SK-N-SH (cell line): ENCODE results near the gene RASGRP2. TPM values are rescaled to one million over a fixed set of nuclear protein-coding genes. Genes with fewer than 3 reads are reported as not detected.

ENCODE experiments used
- CTCF ChIA-PET: fragments of 300-600, 350-600 bp; formaldehyde crosslinking; extraction: SDS; loops from one replicate; lab custom pipeline; 2021; lab: Yijun Ruan, JAX
- POLR2A ChIA-PET: fragments of 350-600 bp; sonication (Branson Sonifier 250); formaldehyde crosslinking; extraction: SDS; loops from one replicate; lab custom pipeline; 2020; ENCODE audit warnings: antibody characterized with exemption, inconsistent platforms; lab: Yijun Ruan, JAX
- DNase-seq: peaks from one replicate; pipeline ENCODE4 v3.0.0; 2012
- H2AFZ ChIP-seq: fragments of 200-600 bp; sonication (generic); 2 replicates; pipeline ENCODE4 v1.8.1; 2016; ENCODE audit warnings: antibody characterized with exemption, mild to moderate bottlenecking, low read depth
- H3F3A ChIP-seq: fragments of 200-600 bp; sonication (generic); replicated peaks from 2 replicates; pipeline ENCODE3; 2016; ENCODE audit warnings: antibody characterized with exemption, mild to moderate bottlenecking; ENCODE audit not compliant: insufficient read depth
- H3K27ac ChIP-seq, 2 experiments: fragments of 200-500 bp in 1 of 2; fragments of 200-600 bp in 1 of 2; sonication (Bioruptor generic) in 1 of 2; sonication (generic), shearing (Covaris generic) in 1 of 2; 2 replicates each; pipeline versions ENCODE4 v1.5.1 to v1.6.1; 2014 to 2016; ENCODE audit warnings: low read depth in 2 of 2, inconsistent platforms in 1 of 2, low read length in 1 of 2, mild to moderate bottlenecking in 1 of 2, mixed read lengths in 1 of 2
- H3K27me3 ChIP-seq: fragments of 200-600 bp; sonication (generic), shearing (Covaris generic); 2 replicates; pipeline ENCODE4 v1.6.1; 2016; ENCODE audit warnings: mixed run types; ENCODE audit not compliant: insufficient read depth
- H3K36me3 ChIP-seq, 2 experiments: fragments of 200-500 bp in 1 of 2; fragments of 200-600 bp in 1 of 2; sonication (Bioruptor generic) in 1 of 2; sonication (generic) in 1 of 2; replicated peaks in 1 of 2; 2 replicates each; pipeline versions ENCODE3 to v1.5.1; 2014 to 2016; ENCODE audit warnings: low read length in 1 of 2, mild to moderate bottlenecking in 1 of 2; ENCODE audit not compliant: insufficient read depth in 2 of 2, control insufficient read depth in 1 of 2
- H3K4me1 ChIP-seq, 2 experiments: fragments of 200-500 bp in 1 of 2; fragments of 200-600 bp in 1 of 2; sonication (Bioruptor generic) in 1 of 2; sonication (generic), shearing (Covaris generic) in 1 of 2; 2 replicates each; pipeline versions ENCODE4 v1.5.1 to v1.6.1; 2014 to 2016; ENCODE audit warnings: low read depth in 1 of 2, low read length in 1 of 2, mixed run types in 1 of 2; ENCODE audit not compliant: insufficient read depth in 2 of 2, control insufficient read depth in 1 of 2
- H3K4me2 ChIP-seq: fragments of 200-600 bp; sonication (generic), shearing (Covaris generic); 2 replicates; pipeline ENCODE4 v1.6.1; 2017; ENCODE audit warnings: mixed run types
- H3K4me3 ChIP-seq, 2 experiments: fragments of 200-500 bp in 1 of 2; fragments of 200-600 bp in 1 of 2; sonication (Bioruptor generic) in 1 of 2; sonication (generic), shearing (Covaris generic) in 1 of 2; 2 replicates each; pipeline versions ENCODE4 v1.5.1 to v1.8.1; 2014 to 2016; ENCODE audit warnings: low read depth in 2 of 2, inconsistent platforms in 1 of 2, low read length in 1 of 2, mild to moderate bottlenecking in 1 of 2, mixed read lengths in 1 of 2, moderate library complexity in 1 of 2
- H3K79me2 ChIP-seq: fragments of 200-600 bp; sonication (generic); 2 replicates; pipeline ENCODE4 v1.8.1; 2017; ENCODE audit warnings: mild to moderate bottlenecking; ENCODE audit not compliant: insufficient read depth
- H3K9ac ChIP-seq: fragments of 200-600 bp; sonication (generic); 2 replicates; pipeline ENCODE4 v1.6.1; 2017; ENCODE audit warnings: mixed run types
- H3K9me2 ChIP-seq: fragments of 200-600 bp; sonication (generic); 2 replicates; pipeline ENCODE4 v1.6.1; 2017; ENCODE audit warnings: mixed run types
- H3K9me3 ChIP-seq: fragments of 200-600 bp; sonication (generic); 2 replicates; pipeline ENCODE4 v1.6.1; 2017; ENCODE audit warnings: mixed run types, mild to moderate bottlenecking, moderate library complexity
- H4K20me1 ChIP-seq: fragments of 200-600 bp; sonication (generic); 2 replicates; pipeline ENCODE4 v1.6.1; 2017; ENCODE audit warnings: mild to moderate bottlenecking, mixed run types; ENCODE audit not compliant: insufficient read depth
- ELF1 ChIP-seq: IDR thresholded peaks from 2 replicates; pipeline ENCODE4 v1.4.0; 2012
- EZH2phosphoT487 ChIP-seq: fragments of 200-600 bp; sonication (generic); IDR thresholded peaks from 2 replicates; pipeline ENCODE4 v1.6.1; 2017; ENCODE audit warnings: low read depth, mixed run types, mild to moderate bottlenecking, antibody characterized with exemption, moderate library complexity, borderline replicate concordance
- FOSL2 ChIP-seq: IDR thresholded peaks from 2 replicates; pipeline ENCODE4 v1.4.0; 2012; ENCODE audit warnings: low read depth, mild to moderate bottlenecking, moderate library complexity, borderline replicate concordance
- FOXM1 ChIP-seq: IDR thresholded peaks from 2 replicates; pipeline ENCODE4 v1.4.0; 2012; ENCODE audit warnings: low read depth, mild to moderate bottlenecking
- NFIC ChIP-seq: IDR thresholded peaks from 2 replicates; pipeline ENCODE4 v1.4.0; 2012; ENCODE audit warnings: borderline replicate concordance
- RAD21 ChIP-seq: IDR thresholded peaks from 2 replicates; pipeline ENCODE4 v1.6.1; 2012; ENCODE audit warnings: mild to moderate bottlenecking, low read length
- RFX5 ChIP-seq: IDR thresholded peaks from 2 replicates; pipeline ENCODE4 v1.6.1; 2012; ENCODE audit warnings: mild to moderate bottlenecking, improper control_type of control experiment, low read length
- TAF1 ChIP-seq: IDR thresholded peaks from 2 replicates; pipeline ENCODE4 v1.6.1; 2012; ENCODE audit warnings: low read depth, mild to moderate bottlenecking, low read length, moderate library complexity, borderline replicate concordance
- TCF12 ChIP-seq: IDR thresholded peaks from 2 replicates; pipeline ENCODE4 v1.4.0; 2012
- WGBS: methylation state at CpG from one replicate; pipeline ENCODE4 v1.1.6; 2017; ENCODE audit warnings: low lambda C conversion rate; 5-methylcytosine and 5-hydroxymethylcytosine counted together
- polyA plus RNA-seq, 3 experiments: library from polyadenylated mRNA; depleted of rRNA; stranded (reverse); fragments of >200 nt; gene quantifications; 2 replicates each; pipeline ENCODE4 v1.2.3, GENCODE V29; 2012
- TF ChIP-seq, protein P1 (sequence below): fragments of 150-350 bp; IDR thresholded peaks from 2 replicates; pipeline ENCODE4 v1.6.1; 2017; ENCODE audit warnings: antibody characterized with exemption, low read length, low read depth, borderline replicate concordance
- TF ChIP-seq, protein P2 (sequence below): IDR thresholded peaks from 2 replicates; pipeline ENCODE4 v1.6.1; 2012; ENCODE audit warnings: mild to moderate bottlenecking, low read depth, low read length, moderate library complexity

RASGRP2 gene
- polyA plus RNA-seq, 1 of the 3 experiments (the other 2 are of a cell fraction) = 1.6 TPM

DNA sequence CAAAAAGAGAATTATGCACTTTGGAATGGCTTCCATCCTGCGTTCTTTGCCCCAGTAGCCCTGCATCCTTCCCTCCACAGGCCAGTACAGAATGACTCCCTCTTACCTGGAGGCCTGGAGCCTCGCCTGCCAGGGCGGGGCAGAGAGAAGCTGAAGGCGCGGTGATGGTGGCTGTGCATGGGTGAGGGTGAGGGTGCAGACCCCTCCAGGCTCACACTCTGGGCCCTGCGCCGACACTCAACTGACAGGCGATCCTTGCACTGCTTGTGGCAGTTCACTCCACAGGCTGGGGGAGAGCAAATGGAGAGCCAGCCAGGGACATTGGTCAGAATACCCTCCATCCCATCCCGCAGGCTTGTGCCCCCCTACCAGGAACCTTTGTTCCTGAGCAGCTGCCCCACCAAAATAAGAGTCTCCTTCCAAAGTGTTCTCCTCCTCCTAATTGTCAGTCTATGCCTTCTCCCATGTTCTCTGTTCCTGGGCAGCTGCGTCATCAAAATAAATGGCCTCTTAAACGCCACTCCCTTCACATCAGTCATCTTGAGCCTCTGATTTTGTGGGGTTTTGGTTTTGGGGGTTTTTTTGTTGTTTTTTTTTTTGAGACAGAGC is 15.1 kb downstream of the RASGRP2 start (continued):
- TF ChIP-seq FOSL2 (no peak), FOXM1 (no peak), RAD21 (no peak)

DNA sequence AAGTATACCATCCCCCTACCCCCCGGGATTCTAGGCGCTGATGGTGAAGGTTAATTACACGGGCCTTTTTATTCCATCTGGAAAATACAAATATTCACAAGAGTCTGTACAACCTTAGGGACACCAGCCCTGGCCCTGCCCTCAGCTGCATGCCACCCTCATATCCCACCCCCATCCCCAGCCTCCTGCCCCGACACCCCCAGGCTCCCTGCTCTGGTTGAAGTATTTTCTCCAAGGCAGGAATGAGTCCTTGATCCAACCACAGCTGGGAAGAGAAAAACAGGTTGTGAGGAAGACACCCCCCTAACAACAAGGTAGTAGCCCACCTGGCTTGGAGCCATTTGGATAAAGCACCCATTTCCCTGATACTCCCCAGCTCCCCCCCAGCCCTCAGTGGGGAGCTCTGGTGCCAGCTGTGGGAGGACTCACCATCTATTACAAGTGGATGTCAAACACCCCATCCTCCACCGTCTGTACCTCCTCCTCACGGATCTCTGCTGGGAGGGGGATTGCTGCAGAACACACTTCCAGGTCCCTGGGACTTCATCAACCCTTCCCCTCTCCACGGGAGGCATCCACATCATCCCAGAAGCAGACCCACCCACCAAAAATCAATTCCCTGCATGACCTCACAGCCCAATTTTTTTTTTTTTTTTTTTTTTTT is 16.9 kb downstream of the RASGRP2 start:
- H2AFZ ChIP-seq = no peak overlapping the region
- H3K9ac ChIP-seq = no peak overlapping the region
- CTCF ChIA-PET = interaction anchor here (1.2 to 2.0 kb wide), 2 partner anchors 16 to 38 kb away, joined by 9 to 13 read pairs; partner anchors contain the start of gene RASGRP2
- POLR2A ChIA-PET = no interaction called here
- no peak overlapping the region for H3K4me3 ChIP-seq
- no peak for DNase-seq
- no peaks in the 10 kb centered on the region for H3K79me2 ChIP-seq
- H3K9me3 ChIP-seq = no peaks in the 10 kb centered on the region
- H4K20me1 ChIP-seq = no peaks in the 10 kb centered on the region
- TF ChIP-seq RFX5 = no peak
- TF ChIP-seq, protein P1, sequence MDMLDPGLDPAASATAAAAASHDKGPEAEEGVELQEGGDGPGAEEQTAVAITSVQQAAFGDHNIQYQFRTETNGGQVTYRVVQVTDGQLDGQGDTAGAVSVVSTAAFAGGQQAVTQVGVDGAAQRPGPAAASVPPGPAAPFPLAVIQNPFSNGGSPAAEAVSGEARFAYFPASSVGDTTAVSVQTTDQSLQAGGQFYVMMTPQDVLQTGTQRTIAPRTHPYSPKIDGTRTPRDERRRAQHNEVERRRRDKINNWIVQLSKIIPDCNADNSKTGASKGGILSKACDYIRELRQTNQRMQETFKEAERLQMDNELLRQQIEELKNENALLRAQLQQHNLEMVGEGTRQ = no peak
- TF ChIP-seq, protein P2, sequence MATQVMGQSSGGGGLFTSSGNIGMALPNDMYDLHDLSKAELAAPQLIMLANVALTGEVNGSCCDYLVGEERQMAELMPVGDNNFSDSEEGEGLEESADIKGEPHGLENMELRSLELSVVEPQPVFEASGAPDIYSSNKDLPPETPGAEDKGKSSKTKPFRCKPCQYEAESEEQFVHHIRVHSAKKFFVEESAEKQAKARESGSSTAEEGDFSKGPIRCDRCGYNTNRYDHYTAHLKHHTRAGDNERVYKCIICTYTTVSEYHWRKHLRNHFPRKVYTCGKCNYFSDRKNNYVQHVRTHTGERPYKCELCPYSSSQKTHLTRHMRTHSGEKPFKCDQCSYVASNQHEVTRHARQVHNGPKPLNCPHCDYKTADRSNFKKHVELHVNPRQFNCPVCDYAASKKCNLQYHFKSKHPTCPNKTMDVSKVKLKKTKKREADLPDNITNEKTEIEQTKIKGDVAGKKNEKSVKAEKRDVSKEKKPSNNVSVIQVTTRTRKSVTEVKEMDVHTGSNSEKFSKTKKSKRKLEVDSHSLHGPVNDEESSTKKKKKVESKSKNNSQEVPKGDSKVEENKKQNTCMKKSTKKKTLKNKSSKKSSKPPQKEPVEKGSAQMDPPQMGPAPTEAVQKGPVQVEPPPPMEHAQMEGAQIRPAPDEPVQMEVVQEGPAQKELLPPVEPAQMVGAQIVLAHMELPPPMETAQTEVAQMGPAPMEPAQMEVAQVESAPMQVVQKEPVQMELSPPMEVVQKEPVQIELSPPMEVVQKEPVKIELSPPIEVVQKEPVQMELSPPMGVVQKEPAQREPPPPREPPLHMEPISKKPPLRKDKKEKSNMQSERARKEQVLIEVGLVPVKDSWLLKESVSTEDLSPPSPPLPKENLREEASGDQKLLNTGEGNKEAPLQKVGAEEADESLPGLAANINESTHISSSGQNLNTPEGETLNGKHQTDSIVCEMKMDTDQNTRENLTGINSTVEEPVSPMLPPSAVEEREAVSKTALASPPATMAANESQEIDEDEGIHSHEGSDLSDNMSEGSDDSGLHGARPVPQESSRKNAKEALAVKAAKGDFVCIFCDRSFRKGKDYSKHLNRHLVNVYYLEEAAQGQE = no peak
- no peak for TF ChIP-seq RAD21
- no peak for TF ChIP-seq ELF1
- TF ChIP-seq NFIC = no peak
- TF ChIP-seq TCF12 = no peak
- TF ChIP-seq TAF1 = no peak
- TF ChIP-seq EZH2phosphoT487 = no peak
- H3K27ac ChIP-seq = no peak overlapping the region
- H3K9me2 ChIP-seq = no peaks in the 10 kb centered on the region
- H3K27me3 ChIP-seq = no peaks in the 10 kb centered on the region; the same call in 1 of the 2 replicates
- peaks cover 0 to 20% of the 10 kb centered on the region in 2 experiments; a peak in 1 of 4 replicates for H3K4me1 ChIP-seq
- WGBS = 63% methylated on average over 7 of the region's 7 CpGs
- no peak overlapping the region for H3K4me2 ChIP-seq
- H3K36me3 ChIP-seq = no peaks in the 10 kb centered on the region
- no peaks in the 10 kb centered on the region for H3F3A ChIP-seq
